GM19324 (cell line): ENCODE results near the gene TNS4.

Experiments
- ATAC-seq: cut with Tn5 transposase; IDR thresholded peaks from one replicate; pipeline ENCODE4 v1.9.1; 2021; ENCODE audit warnings: mild to moderate bottlenecking, moderate library complexity; ENCODE audit not compliant: unreplicated experiment, low FRiP score

The TNS4 gene

GRCh38 chr17:40442392-40443195, 58.8 kb downstream of the TNS4 start:
- ATAC-seq = no peak

GRCh38 chr17:40440166-40440565, 61.3 kb downstream of the TNS4 start:
- ATAC-seq = no peak

GRCh38 chr17:40437095-40437732, 64.2 kb downstream of the TNS4 start:
- no peak for ATAC-seq

GRCh38 chr17:40436636-40437035, 64.8 kb downstream of the TNS4 start:
- ATAC-seq = no peak

- no peak for ATAC-seq
Observed at GRCh38 chr17:40433551-40434415, 67.6 kb downstream of the TNS4 start.

- ATAC-seq = no peak
Observed at GRCh38 chr17:40432864-40433528, 68.4 kb downstream of the TNS4 start.

- ATAC-seq = no peak
Observed at GRCh38 chr17:40431231-40431602, 70.2 kb downstream of the TNS4 start.

- no peak for ATAC-seq
Observed at GRCh38 chr17:40430272-40431230, 70.9 kb downstream of the TNS4 start.

GRCh38 chr17:40427002-40427491, 74.4 kb downstream of the TNS4 start:
- no peak for ATAC-seq
